Upper lobe of right lung (tissue), 1 donor: Measurements from ENCODE around the gene LGI1. TPM values are rescaled to one million over a fixed set of nuclear protein-coding genes. Genes with fewer than 3 reads are reported as not detected.
A peak's percentile ranks its signal among the peaks of the same experiment; 100 is the strongest.

Experiments used
- ATAC-seq: fragments of 200-7000 bp; cut with Tn5 transposase; one replicate; pipeline ENCODE4 v1.9.1; 2020; ENCODE audit warnings: mild to moderate bottlenecking, moderate library complexity
- DNase-seq: peaks from one replicate; pipeline ENCODE4 v3.0.0-alpha.2; 2020
- H3K27ac ChIP-seq: fragments of 200-600 bp; one replicate; pipeline ENCODE4 v1.8.0; 2022
- H3K27me3 ChIP-seq: fragments of 200-600 bp; one replicate; pipeline ENCODE4 v1.8.0; 2022; ENCODE audit warnings: mild to moderate bottlenecking
- H3K36me3 ChIP-seq: fragments of 200-600 bp; one replicate; pipeline ENCODE4 v1.8.0; 2022
- H3K4me1 ChIP-seq: fragments of 200-600 bp; one replicate; pipeline ENCODE4 v1.8.0; 2022
- H3K4me3 ChIP-seq: fragments of 200-600 bp; one replicate; pipeline ENCODE4 v1.8.0; 2022; ENCODE audit warnings: mild to moderate bottlenecking
- H3K9me3 ChIP-seq: fragments of 200-600 bp; one replicate; pipeline ENCODE4 v1.8.0; 2022
- CTCF ChIP-seq: fragments of 200-600 bp; IDR thresholded peaks from one replicate; pipeline ENCODE4 v1.8.0; 2022; ENCODE audit warnings: antibody characterized with exemption
- intact Hi-C: fragments of 100-400 bp; cut with DNase I; formaldehyde crosslinking; loops from one replicate; pipeline ENCODE4 v1.11.0; 2022
- total RNA-seq: library from RNA; stranded (reverse); fragmentation: NEBNext Ultra II Directional; extraction: Animal tissue kit (Norgen Biotek cat#: 25700); gene quantifications from one replicate; pipeline ENCODE4 v1.2.1, GENCODE V29; 2021
- donor health status: DM: no; HTN: yes; CAD: no; lungs with severe emphysema.

The LGI1 gene
- total RNA-seq, 1 donor from 2014 or later, result not detected

- TF ChIP-seq CTCF, result no peak
- H3K27me3 ChIP-seq, result no peaks in the 10 kb centered on the region
- no peak overlapping the region for H3K27ac ChIP-seq
- no peak overlapping the region for H3K4me3 ChIP-seq
- H3K36me3 ChIP-seq, result no peaks in the 10 kb centered on the region
- H3K9me3 ChIP-seq, result no peaks in the 10 kb centered on the region
- DNase-seq (no peak), ATAC-seq (no peak)
- intact Hi-C loops, result no loop called here
- peaks cover 6% of the 10 kb centered on the region for H3K4me1 ChIP-seq
Observed at GRCh38 chr10:93754761-93755160, 3.0 kb upstream of the LGI1 start.

GRCh38 chr10:93755443-93756116, 2.2 kb upstream of the LGI1 start:
- Histone ChIP-seq H3K4me1 (peaks cover 5% of the 10 kb centered on the region), H3K27ac (no peak overlapping the region), H3K9me3 (no peaks in the 10 kb centered on the region), H3K4me3 (no peak overlapping the region), H3K27me3 (peaks cover 1% of the 10 kb centered on the region), H3K36me3 (no peaks in the 10 kb centered on the region)
- DNase-seq (no peak), ATAC-seq (no peak)
- no peak for TF ChIP-seq CTCF
- intact Hi-C loops, result no loop called here

GRCh38 chr10:93756118-93756517, 1.6 kb upstream of the LGI1 start:
- intact Hi-C loops, result no loop called here
- Histone ChIP-seq H3K4me1 (peaks cover 5% of the 10 kb centered on the region), H3K9me3 (no peaks in the 10 kb centered on the region), H3K4me3 (no peak overlapping the region), H3K27me3 (peaks cover 7% of the 10 kb centered on the region), H3K27ac (no peak overlapping the region), H3K36me3 (no peaks in the 10 kb centered on the region)
- peak; percentile 33 for ATAC-seq
- no peak for TF ChIP-seq CTCF
- DNase-seq, result no peak

- Histone ChIP-seq H3K27ac (no peak overlapping the region), H3K4me3 (no peak overlapping the region)
- no peak for ATAC-seq
Observed at GRCh38 chr10:93757136-93757535, 600 bp upstream of the LGI1 start.

GRCh38 chr10:93758508-93758885, 761 bp downstream of the LGI1 start:
- H3K27ac ChIP-seq, result no peak overlapping the region
- H3K9me3 ChIP-seq, result no peaks in the 10 kb centered on the region
- H3K4me3 ChIP-seq, result no peak overlapping the region
- no peaks in the 10 kb centered on the region for H3K4me1 ChIP-seq
- intact Hi-C loops, result no loop called here
- ATAC-seq (no peak), DNase-seq (no peak)
- peaks cover 14% of the 10 kb centered on the region for H3K27me3 ChIP-seq
- H3K36me3 ChIP-seq, result no peaks in the 10 kb centered on the region
- TF ChIP-seq CTCF, result no peak

More at GRCh38 chr10:93757136-93757535, 600 bp upstream of the LGI1 start:
- Histone ChIP-seq H3K9me3 (no peaks in the 10 kb centered on the region), H3K36me3 (no peaks in the 10 kb centered on the region), H3K4me1 (no peaks in the 10 kb centered on the region), H3K27me3 (peaks cover 14% of the 10 kb centered on the region)
- intact Hi-C loops, result no loop called here
- DNase-seq, result no peak
- no peak for TF ChIP-seq CTCF
